Epidermal melanocyte (primary cell): ENCODE data around the gene ALLC.
"Not testable (repeated sequence)": the region's sequence is repeated elsewhere in the genome, so short reads cannot be mapped to it uniquely, and the experiment has no call there.

Experiments used
- DNase-seq: peaks from one replicate; pipeline ENCODE4 v3.0.0; 2011; ENCODE audit warnings: low spot score; ENCODE audit not compliant: insufficient read length

The ALLC gene

GRCh38 chr2:3654011-3654410 lies 4.0 kb upstream of the ALLC start:
- DNase-seq: no peak

GRCh38 chr2:3654531-3655225 lies 3.3 kb upstream of the ALLC start:
- no peak for DNase-seq

DNA sequence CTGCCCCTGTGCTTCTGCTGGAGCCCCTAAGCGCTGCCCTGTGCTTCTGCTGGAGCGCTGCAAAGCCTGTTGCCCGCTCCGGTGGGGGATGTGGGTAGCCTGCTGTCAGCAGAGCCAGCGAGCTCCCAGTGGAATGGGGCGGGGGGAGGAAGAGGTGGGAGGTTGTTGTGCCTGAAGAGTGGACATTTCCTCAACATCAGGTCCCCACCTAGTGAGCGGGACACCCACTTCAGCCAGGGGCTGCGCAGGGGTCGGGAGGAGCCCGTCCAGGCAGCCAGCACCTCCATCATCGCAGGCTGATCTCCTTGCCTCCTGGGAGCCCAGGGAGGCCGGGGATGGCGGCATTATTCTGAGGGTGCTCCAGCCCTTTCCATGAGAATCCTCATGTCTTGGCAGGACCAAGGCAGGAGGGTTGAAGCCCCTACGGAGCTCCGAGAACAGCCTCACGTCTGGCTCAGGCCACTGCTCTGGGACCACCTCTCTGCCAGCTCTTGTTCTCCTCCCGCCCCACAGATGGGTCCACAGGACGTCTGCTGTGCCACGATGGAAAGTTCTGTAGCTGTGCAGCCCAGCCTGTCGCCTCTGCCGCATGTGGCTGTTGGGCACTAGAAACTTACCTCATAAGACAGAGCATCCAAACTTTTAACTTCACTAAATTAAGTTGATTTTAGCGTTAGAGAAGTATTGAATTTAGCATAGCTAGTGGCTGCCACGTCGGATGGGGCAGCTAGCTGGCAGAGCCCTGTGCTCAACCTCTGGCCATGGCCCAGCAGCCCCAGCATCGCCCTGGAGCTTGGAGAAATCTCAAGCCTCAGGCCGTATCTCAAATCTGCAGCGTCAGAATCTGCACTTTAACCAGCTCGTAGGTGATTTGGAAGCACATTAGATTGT lies 1.9 kb upstream of the ALLC start:
- DNase-seq: no peak

GRCh38 chr2:3656762-3657721 lies 958 bp upstream of the ALLC start:
- DNase-seq: peak; percentile 37

GRCh38 chr2:3659447-3660432 lies 1.7 kb downstream of the ALLC start:
- no peak for DNase-seq

DNA sequence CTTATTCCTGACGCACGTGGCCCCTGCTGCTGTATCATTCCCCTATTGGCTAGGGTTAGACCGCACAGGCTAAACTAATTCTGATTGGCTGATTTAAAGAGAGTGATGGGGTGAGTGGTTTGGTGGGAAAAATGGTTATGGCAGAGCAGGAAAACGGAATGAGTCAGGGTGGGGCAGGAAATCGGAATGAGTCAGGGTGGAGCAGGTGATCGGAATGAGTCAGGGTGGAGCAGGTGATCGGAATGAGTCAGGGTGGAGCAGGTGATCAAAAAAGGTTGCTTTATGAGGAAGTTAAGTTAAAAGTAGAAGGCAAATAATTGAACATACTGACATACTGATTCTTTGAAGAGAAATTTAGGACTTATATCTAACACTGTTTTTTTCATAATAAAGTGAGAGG lies 2.6 kb downstream of the ALLC start:
- not testable (repeated sequence) for DNase-seq

DNA sequence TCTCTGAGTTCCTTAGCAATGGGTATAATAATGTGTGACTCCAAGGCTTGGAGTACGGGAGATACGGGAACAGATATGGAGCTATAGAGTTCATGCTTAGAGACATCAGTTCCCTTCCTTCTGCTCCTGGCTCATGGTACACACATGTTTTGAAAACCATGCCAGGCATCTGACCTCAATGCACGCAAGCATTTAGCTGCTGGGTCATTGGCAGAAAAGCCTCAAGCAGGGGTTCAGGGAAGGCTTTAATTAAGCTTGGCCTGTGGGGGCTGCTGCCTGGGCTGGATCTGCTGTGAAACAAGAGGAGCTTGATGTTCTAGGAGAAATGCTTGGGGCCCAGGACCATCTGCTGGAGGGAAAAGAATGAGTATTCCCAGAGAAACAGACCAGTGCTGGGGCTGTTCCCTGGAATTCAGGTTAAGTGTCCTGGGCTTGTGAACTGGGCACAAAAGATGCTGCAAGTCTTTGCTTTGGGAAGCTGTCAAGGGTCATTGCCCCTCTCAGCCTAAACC lies 3.2 kb downstream of the ALLC start:
- DNase-seq: no peak

- no peak for DNase-seq
Observed at GRCh38 chr2:3662239-3662638, 4.2 kb downstream of the ALLC start.

- no peak for DNase-seq
Observed at GRCh38 chr2:3664118-3664517, 6.1 kb downstream of the ALLC start.

DNA sequence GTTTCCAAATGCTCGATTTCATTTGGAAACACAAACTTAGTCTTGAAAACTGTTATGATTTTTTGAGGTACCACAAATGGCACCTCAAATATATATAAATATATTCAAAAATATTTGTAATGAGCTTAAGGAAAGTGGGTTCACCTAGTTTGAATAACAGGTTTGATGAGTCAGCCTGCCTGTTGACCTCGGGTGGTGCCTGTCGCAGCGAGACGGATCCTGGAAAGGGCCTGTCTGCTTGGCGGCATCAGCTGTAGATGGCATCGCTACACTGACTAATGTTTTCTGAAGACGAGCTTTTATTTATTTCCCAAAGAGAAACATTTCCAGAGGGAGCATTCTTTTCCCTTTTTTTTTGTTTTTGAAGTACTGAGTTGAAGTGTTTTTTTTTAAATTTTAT lies 6.9 kb downstream of the ALLC start:
- DNase-seq: no peak

- no peak for DNase-seq
Observed at GRCh38 chr2:3665886-3666612, 8.0 kb downstream of the ALLC start.

- no peak for DNase-seq
Observed at GRCh38 chr2:3666613-3666975, 8.6 kb downstream of the ALLC start.

- DNase-seq: no peak
Observed at GRCh38 chr2:3667151-3667631, 9.2 kb downstream of the ALLC start.

DNA sequence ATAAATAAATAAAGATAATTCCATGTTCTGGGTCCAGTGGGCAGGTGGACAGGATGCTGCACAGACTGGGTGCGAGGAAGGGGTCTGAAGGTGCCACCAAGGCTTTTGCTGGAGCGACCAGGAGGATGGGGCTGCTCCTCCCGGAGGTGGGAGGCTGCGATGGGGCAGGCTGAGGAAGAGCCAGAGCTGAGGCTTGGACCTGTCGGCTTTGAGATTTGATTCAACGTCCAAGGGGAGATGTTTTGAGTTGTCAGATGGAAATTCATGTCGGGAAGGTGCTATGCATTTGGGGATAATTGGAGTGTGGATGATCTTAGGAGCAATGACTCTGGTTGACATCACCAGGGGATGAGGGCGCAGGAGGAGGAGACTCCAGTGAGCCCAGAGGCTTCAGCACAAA lies 11.7 kb downstream of the ALLC start:
- no peak for DNase-seq

DNA sequence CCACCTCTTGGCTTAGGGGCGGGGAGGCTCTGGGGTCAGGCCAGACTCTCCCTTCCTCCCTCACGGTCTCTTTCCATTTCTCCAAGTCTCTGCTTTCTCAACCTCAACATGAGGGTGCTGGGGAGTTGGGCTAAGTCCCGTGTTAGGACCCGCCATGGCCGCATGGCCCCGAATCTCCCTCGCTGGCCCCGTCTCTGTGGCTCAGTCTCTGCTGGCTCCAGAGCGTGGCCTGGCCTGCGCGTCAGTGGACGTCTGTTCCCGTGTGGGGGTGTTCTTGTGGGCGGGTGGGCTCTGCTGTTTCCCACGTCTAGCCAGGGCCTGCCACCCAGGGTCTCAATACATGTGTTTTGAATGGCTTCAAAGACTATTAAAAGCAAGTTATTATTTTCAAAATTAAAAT lies 12.4 kb downstream of the ALLC start:
- DNase-seq: no peak

GRCh38 chr2:3670941-3671340 lies 12.9 kb downstream of the ALLC start:
- DNase-seq: no peak

DNA sequence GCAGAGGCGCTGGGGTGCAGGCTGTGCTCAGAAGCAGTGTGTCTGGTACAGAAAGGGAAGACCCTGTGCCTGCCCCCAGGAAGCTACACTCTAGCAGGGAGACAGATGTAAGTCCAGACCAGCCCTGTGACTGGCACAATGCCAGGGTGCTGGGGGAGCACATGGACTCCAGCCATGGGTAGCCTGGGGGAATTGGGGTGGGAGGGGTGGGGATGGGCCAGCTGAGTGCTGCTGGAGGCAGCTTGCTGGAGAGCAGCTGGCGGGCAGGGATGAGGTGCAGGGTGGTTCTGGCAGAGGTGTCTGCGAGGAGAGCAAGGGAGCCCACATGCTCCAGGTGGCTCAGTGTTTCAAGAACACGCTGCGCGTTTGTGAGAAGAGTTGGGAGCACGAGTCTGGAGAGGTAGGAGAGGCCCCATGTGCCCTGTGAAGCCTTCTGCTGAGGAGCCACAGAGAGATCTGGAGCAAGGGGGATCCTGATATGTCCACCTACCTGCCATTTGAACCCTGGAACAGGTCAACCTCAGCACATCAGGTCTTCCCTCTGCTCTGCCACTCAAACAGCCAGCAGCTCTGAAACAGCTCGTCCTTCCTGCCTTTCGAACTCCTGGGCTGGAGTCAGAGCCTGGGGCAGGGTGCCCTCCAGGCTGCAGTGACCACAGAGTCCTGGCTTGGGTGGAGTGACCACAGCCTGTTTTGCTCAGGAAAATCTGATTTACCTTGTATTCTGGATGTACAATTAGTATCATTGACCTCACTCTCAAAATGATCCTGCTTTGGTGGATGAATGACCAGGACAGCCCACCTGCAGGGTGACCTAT lies 15.1 kb downstream of the ALLC start:
- DNase-seq: no peak

DNA sequence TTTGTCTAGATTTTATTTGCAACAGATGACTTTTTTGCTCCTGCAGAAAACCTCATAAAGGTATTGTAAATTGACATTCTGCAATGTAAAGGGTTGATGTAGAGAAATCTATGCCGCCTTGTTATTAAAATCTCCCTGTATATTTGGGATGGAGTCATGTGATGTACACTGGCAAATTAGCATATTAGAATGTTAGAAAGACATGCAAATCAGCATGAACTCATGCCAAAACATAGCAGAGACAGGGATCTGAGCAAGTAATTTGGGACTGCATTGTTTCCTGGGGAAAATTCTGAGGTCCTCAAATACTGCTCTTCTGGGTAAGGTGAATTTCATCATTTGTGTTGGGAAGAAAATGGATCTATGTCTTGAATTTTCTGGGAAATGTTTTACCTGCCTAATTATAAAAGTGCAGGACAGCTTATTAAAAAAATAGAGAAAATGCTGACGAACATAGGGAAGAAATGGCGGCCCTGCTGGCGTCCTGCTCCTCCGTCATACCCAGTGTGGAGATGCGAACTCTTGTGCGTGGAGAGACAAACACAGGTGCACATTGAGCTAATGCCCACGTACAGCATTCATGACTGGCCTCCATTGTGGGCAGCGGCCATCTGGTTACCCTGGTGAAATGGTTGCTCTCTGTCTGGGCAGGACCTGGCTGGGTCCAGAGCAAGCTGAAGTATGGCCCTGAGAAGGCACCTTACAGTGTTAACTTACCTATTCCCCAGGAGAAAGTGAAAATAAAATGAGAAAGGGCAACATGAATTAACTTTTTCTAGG lies 16.3 kb downstream of the ALLC start:
- no peak for DNase-seq
